Measurements from ENCODE around the gene INPP5D. TPM values are rescaled to one million over a fixed set of nuclear protein-coding genes. Genes with fewer than 3 reads are reported as not detected.
"Not testable (repeated sequence)": the region's sequence is repeated elsewhere in the genome, so short reads cannot be mapped to it uniquely, and the experiment has no call there.

The INPP5D gene
- total RNA-seq, 1 experiment from 2014 or later, result 12.7 TPM

- WGBS (ENCODE audit: extremely low coverage, insufficient read length, low lambda C conversion rate), result no CpG with 5 or more reads among the region's 10 CpGs
- peaks cover 17% of the 10 kb centered on the region for H3K27me3 Mint-ChIP-seq (ENCODE audit: low read depth)
- Histone ChIP-seq H3K9ac (ENCODE audit: extremely low read depth, insufficient read length, low read length) (no peak overlapping the region), H3K27me3 (ENCODE audit: insufficient read depth, low read length) (no peaks in the 10 kb centered on the region), H2AK5ac (ENCODE audit: insufficient read length, low read length) (no peak overlapping the region), H3K18ac (ENCODE audit: insufficient read length, low read depth, low read length) (no peak overlapping the region), H4K8ac (replicated peaks; ENCODE audit: insufficient read length, low read depth, low read length) (no peak overlapping the region), H2BK5ac (ENCODE audit: insufficient read length, low read length) (no peak overlapping the region), H4K20me1 (ENCODE audit: control insufficient read depth, insufficient read depth, insufficient read length) (no peaks in the 10 kb centered on the region), H3K4me1 (ENCODE audit: insufficient read depth, low read length) (no peaks in the 10 kb centered on the region), H4K5ac (ENCODE audit: insufficient read length, low read depth, low read length) (no peak overlapping the region), H3K4me2 (ENCODE audit: insufficient read depth, insufficient read length, low read length) (no peak overlapping the region), H2BK20ac (ENCODE audit: low read depth, low read length, poor library complexity, severe bottlenecking) (no peak overlapping the region), H2BK120ac (ENCODE audit: low read depth, low read length, poor library complexity, severe bottlenecking) (no peak overlapping the region), H3K23me2 (ENCODE audit: insufficient read length, low read depth, low read length, poor library complexity, severe bottlenecking) (no peaks in the 10 kb centered on the region), H3K14ac (ENCODE audit: insufficient read depth, low read length) (no peak overlapping the region), H3K56ac (ENCODE audit: insufficient read length, low read depth, low read length) (no peak overlapping the region), H4K91ac (ENCODE audit: insufficient read length, low read depth, low read length) (no peak overlapping the region), H3K27ac (ENCODE audit: insufficient read length, low read depth, low read length) (no peak overlapping the region), H3K4ac (ENCODE audit: low read depth, low read length) (no peak overlapping the region), H2BK15ac (ENCODE audit: low read depth, low read length) (no peak overlapping the region), H3K79me2 (ENCODE audit: insufficient read depth, low read length) (no peaks in the 10 kb centered on the region), H2BK12ac (ENCODE audit: insufficient read length, low read depth, low read length) (no peak overlapping the region), H3K9me3 (ENCODE audit: control insufficient read depth, low read depth, low read length) (no peaks in the 10 kb centered on the region), H3T11ph (ENCODE audit: low read length) (no peak overlapping the region), H3K79me1 (ENCODE audit: insufficient read depth, low read depth, low read length, poor library complexity, severe bottlenecking) (no peaks in the 10 kb centered on the region), H2AFZ (ENCODE audit: low read length) (no peak overlapping the region), H3K23ac (ENCODE audit: insufficient read length, low read depth, low read length) (no peak overlapping the region)
- H3K4me3 Mint-ChIP-seq, result no peak overlapping the region
- no peak for DNase-seq
- peaks cover 16 to 17% of the 10 kb centered on the region in 2 experiments for H3K9me3 Mint-ChIP-seq
- H3K36me3 Mint-ChIP-seq (ENCODE audit: insufficient read depth in 1 of 3, low read depth in 3 of 3), result peaks cover 9 to 28% (median 21%) of the 10 kb centered on the region in 3 experiments
- H3K4me1 Mint-ChIP-seq, result peaks cover 6 to 14% of the 10 kb centered on the region in 2 experiments
- peak; percentile 22; the same call in 1 of the 3 replicates for TF ChIP-seq CTCF (conservative IDR thresholded peaks at IDR 0.05)
- no peak overlapping the region for H3K27ac Mint-ChIP-seq
Measured at GRCh38 chr2:233199870-233200269, 139.7 kb downstream of the INPP5D start.

- Mint-ChIP-seq H3K9me3 (peaks cover 16 to 17% of the 10 kb centered on the region in 2 experiments), H3K27me3 (ENCODE audit: low read depth) (peaks cover 17% of the 10 kb centered on the region), H3K4me1 (peaks cover 6 to 14% of the 10 kb centered on the region in 2 experiments), H3K36me3 (ENCODE audit: insufficient read depth in 1 of 3, low read depth in 3 of 3) (peaks cover 9 to 24% (median 21%) of the 10 kb centered on the region in 3 experiments)
- H3K23me2 ChIP-seq (ENCODE audit: insufficient read length, low read depth, low read length, poor library complexity, severe bottlenecking); H3K4ac ChIP-seq (ENCODE audit: low read depth, low read length); H2BK12ac ChIP-seq (ENCODE audit: insufficient read length, low read depth, low read length); H3K23ac ChIP-seq (ENCODE audit: insufficient read length, low read depth, low read length); H2BK20ac ChIP-seq (ENCODE audit: low read depth, low read length, poor library complexity, severe bottlenecking); H3T11ph ChIP-seq (ENCODE audit: low read length); H3K27ac ChIP-seq (ENCODE audit: insufficient read length, low read depth, low read length); H3K4me3 Mint-ChIP-seq; H3K4me2 ChIP-seq (ENCODE audit: insufficient read depth, insufficient read length, low read length); H2BK15ac ChIP-seq (ENCODE audit: low read depth, low read length); H3K79me2 ChIP-seq (ENCODE audit: insufficient read depth, low read length); H3K18ac ChIP-seq (ENCODE audit: insufficient read length, low read depth, low read length); H4K8ac ChIP-seq (replicated peaks; ENCODE audit: insufficient read length, low read depth, low read length); H3K14ac ChIP-seq (ENCODE audit: insufficient read depth, low read length); H4K5ac ChIP-seq (ENCODE audit: insufficient read length, low read depth, low read length); H2AK5ac ChIP-seq (ENCODE audit: insufficient read length, low read length); H3K9ac ChIP-seq (ENCODE audit: extremely low read depth, insufficient read length, low read length); H3K79me1 ChIP-seq (ENCODE audit: insufficient read depth, low read depth, low read length, poor library complexity, severe bottlenecking); H3K27ac Mint-ChIP-seq; H3K27me3 ChIP-seq (ENCODE audit: insufficient read depth, low read length); H3K9me3 ChIP-seq (ENCODE audit: control insufficient read depth, low read depth, low read length); H4K20me1 ChIP-seq (ENCODE audit: control insufficient read depth, insufficient read depth, insufficient read length); H3K56ac ChIP-seq (ENCODE audit: insufficient read length, low read depth, low read length); H3K4me1 ChIP-seq (ENCODE audit: insufficient read depth, low read length); H2AFZ ChIP-seq (ENCODE audit: low read length); H2BK120ac ChIP-seq (ENCODE audit: low read depth, low read length, poor library complexity, severe bottlenecking); H2BK5ac ChIP-seq (ENCODE audit: insufficient read length, low read length); DNase-seq; H4K91ac ChIP-seq (ENCODE audit: insufficient read length, low read depth, low read length): not testable (repeated sequence)
- WGBS (ENCODE audit: extremely low coverage, insufficient read length, low lambda C conversion rate), result no CpG with 5 or more reads among the region's 5 CpGs
Measured at GRCh38 chr2:233200790-233201189, 140.6 kb downstream of the INPP5D start.
